Lower leg skin (tissue), 3 donors: ENCODE results near the gene NHERF1.

ENCODE experiments used
- POLR2A ChIP-seq, 2 donors: fragments of 450-650 bp; IDR thresholded peaks; one replicate each; pipeline ENCODE4 v1.6.1; 2016 to 2017; ENCODE audit warnings: antibody characterized with exemption in 2 of 2, mild to moderate bottlenecking in 1 of 2, moderate library complexity in 1 of 2
- TF ChIP-seq, protein P1 (sequence below), 3 donors: fragments of 450-650 bp; IDR thresholded peaks; one replicate each; pipeline ENCODE4 v1.5.1; 2016; ENCODE audit warnings: antibody characterized with exemption in 3 of 3, mild to moderate bottlenecking in 3 of 3, moderate library complexity in 2 of 3

DNA sequence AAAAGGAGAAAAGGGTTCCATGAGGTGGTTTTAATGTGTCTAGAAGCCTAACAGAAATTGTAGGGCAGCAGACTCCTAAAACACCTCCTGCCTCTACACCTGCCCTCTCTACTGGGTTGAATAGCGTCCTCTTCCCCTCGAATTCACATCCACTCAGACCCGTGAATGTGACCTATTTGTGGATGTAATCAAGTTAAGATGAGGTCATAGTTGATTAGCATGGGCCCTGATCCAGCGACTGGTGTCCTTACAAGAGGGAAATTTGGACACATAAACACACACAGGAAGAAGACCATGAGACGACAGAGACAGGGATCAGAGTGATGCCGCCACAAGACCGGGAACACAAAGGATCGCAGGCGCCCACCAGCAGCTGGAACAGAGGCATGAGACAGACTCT is 49.2 kb upstream of the NHERF1 start:
- no peak for TF ChIP-seq POLR2A (IDR thresholded peaks at IDR 0.05)
- TF ChIP-seq, protein P1, sequence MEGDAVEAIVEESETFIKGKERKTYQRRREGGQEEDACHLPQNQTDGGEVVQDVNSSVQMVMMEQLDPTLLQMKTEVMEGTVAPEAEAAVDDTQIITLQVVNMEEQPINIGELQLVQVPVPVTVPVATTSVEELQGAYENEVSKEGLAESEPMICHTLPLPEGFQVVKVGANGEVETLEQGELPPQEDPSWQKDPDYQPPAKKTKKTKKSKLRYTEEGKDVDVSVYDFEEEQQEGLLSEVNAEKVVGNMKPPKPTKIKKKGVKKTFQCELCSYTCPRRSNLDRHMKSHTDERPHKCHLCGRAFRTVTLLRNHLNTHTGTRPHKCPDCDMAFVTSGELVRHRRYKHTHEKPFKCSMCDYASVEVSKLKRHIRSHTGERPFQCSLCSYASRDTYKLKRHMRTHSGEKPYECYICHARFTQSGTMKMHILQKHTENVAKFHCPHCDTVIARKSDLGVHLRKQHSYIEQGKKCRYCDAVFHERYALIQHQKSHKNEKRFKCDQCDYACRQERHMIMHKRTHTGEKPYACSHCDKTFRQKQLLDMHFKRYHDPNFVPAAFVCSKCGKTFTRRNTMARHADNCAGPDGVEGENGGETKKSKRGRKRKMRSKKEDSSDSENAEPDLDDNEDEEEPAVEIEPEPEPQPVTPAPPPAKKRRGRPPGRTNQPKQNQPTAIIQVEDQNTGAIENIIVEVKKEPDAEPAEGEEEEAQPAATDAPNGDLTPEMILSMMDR (IDR thresholded peaks at IDR 0.05), result no peak
